ENCODE data around the gene PRKAR1B. TPM values are rescaled to one million over a fixed set of nuclear protein-coding genes. Genes with fewer than 3 reads are reported as not detected.

The PRKAR1B gene
- total RNA-seq, 1 donor from 2014 or later: 21.7 TPM

DNA sequence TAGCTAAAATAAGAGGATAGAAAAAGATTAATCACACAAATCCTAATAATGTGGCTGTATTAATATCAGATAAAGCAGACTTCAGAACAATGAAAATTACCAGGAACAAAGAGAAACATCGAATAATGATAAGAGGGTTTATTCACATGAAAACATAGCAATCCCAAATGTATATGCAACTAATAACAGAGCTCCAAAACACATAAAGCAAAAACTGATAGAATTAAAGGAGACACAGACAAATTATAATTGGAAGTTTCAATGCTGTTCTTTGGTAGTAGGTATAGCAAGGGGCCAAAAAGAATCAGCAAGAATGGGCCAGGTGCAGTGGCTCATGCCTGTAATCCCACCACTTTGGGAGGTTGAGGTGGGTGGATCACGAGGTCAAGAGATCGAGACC lies 24.0 kb downstream of the PRKAR1B start:
- peak overlapping the region; percentile 22 for H3K4me3 Mint-ChIP-seq (ENCODE audit: unreplicated experiment)

DNA sequence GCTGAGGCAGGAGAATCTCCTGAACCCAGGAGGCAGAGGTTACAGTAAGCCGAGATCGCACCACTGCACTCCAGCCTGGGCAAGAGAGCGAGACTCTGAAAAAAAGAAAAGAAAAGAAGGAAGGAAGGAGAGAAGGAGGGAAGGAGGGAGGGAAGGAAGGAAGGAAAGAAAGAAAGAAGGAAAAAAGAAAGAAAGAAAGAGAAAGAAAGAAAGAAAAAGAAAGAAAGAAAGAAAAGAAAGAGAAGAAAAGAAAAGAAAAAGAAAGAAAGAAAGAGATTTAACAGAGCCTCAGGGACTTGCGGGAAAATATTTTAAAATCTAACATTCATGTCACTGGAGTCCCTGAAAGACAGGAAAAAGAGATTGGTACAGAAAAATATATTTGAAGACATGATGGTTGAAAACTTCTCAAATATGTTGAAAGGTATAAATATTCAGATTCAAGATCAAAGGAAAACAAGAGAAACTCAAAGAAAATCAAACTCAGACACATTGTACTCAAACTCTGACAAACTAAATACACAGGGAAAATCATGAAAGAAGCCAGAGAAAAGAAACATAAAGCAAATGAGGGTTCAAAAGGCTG lies 25.9 kb downstream of the PRKAR1B start:
- Mint-ChIP-seq H3K27ac (ENCODE audit: unreplicated experiment) (peak overlapping the region; percentile 6), H3K4me1 (ENCODE audit: unreplicated experiment) (peaks cover 29% of the 10 kb centered on the region)

More for the DNA sequence above, 24.0 kb downstream of the PRKAR1B start:
- no peak for DNase-seq (ENCODE audit: low spot score)
- Mint-ChIP-seq H3K4me1 (ENCODE audit: unreplicated experiment) (peaks cover 23% of the 10 kb centered on the region), H3K27ac (ENCODE audit: unreplicated experiment) (no peak overlapping the region), H3K9me3 (ENCODE audit: unreplicated experiment) (no peaks in the 10 kb centered on the region), H3K27me3 (ENCODE audit: unreplicated experiment) (peaks cover 2% of the 10 kb centered on the region), H3K36me3 (ENCODE audit: low read depth, unreplicated experiment) (peaks cover 4% of the 10 kb centered on the region)
- TF ChIP-seq, protein P1, sequence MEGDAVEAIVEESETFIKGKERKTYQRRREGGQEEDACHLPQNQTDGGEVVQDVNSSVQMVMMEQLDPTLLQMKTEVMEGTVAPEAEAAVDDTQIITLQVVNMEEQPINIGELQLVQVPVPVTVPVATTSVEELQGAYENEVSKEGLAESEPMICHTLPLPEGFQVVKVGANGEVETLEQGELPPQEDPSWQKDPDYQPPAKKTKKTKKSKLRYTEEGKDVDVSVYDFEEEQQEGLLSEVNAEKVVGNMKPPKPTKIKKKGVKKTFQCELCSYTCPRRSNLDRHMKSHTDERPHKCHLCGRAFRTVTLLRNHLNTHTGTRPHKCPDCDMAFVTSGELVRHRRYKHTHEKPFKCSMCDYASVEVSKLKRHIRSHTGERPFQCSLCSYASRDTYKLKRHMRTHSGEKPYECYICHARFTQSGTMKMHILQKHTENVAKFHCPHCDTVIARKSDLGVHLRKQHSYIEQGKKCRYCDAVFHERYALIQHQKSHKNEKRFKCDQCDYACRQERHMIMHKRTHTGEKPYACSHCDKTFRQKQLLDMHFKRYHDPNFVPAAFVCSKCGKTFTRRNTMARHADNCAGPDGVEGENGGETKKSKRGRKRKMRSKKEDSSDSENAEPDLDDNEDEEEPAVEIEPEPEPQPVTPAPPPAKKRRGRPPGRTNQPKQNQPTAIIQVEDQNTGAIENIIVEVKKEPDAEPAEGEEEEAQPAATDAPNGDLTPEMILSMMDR (IDR thresholded peaks at IDR 0.05; ENCODE audit: unreplicated experiment): no peak

DNA sequence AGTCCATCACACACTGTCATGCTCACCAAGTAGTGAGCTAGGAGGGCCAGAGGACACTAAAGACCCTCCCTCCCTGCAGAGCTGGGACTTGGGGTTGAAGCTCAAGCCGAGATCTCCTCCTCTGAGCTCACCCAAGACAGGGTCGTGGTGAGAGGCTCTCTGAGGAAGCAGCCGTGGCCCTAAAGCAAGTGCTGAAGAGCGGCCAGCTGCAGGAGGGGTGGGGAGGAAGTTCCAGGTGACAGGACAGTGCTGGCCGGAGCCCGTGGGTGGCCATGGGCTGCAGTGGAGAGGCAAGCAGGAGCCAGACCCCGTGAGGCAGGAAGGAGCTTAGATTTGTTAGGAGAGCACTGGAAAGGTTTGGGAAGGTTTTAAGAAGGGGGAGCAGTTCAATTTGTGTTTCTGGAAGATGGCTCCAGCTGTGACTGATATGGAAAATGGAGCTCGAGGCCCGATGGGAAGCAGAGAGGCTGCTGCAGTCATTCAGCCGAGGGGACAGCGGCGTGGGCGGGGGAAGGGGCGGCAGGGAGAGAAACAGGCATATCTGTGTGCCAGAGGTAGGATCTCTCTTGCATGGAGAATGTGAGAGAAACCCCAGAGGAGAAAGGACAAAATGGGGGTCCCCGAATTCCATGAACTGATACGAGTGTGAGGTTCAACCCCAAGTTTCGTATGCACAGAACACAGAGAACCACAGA lies 27.5 kb downstream of the PRKAR1B start:
- Mint-ChIP-seq H3K4me1 (ENCODE audit: unreplicated experiment) (peaks cover 29% of the 10 kb centered on the region), H3K27ac (ENCODE audit: unreplicated experiment) (no peak overlapping the region), H3K36me3 (ENCODE audit: low read depth, unreplicated experiment) (peaks cover 4% of the 10 kb centered on the region), H3K9me3 (ENCODE audit: unreplicated experiment) (no peaks in the 10 kb centered on the region), H3K27me3 (ENCODE audit: unreplicated experiment) (peaks cover 4% of the 10 kb centered on the region), H3K4me3 (ENCODE audit: unreplicated experiment) (no peak overlapping the region)
- DNase-seq (ENCODE audit: low spot score): no peak
- TF ChIP-seq, protein P1 (IDR thresholded peaks at IDR 0.05; ENCODE audit: unreplicated experiment): no peak

More for the DNA sequence above, 25.9 kb downstream of the PRKAR1B start:
- no peak overlapping the region for H3K4me3 Mint-ChIP-seq (ENCODE audit: unreplicated experiment)
- H3K36me3 Mint-ChIP-seq (ENCODE audit: low read depth, unreplicated experiment): peaks cover 4% of the 10 kb centered on the region
- TF ChIP-seq, protein P1 (IDR thresholded peaks at IDR 0.05; ENCODE audit: unreplicated experiment): no peak
- H3K9me3 Mint-ChIP-seq (ENCODE audit: unreplicated experiment): no peaks in the 10 kb centered on the region
- peaks cover 2% of the 10 kb centered on the region for H3K27me3 Mint-ChIP-seq (ENCODE audit: unreplicated experiment)
- DNase-seq (ENCODE audit: low spot score): no peak

DNA sequence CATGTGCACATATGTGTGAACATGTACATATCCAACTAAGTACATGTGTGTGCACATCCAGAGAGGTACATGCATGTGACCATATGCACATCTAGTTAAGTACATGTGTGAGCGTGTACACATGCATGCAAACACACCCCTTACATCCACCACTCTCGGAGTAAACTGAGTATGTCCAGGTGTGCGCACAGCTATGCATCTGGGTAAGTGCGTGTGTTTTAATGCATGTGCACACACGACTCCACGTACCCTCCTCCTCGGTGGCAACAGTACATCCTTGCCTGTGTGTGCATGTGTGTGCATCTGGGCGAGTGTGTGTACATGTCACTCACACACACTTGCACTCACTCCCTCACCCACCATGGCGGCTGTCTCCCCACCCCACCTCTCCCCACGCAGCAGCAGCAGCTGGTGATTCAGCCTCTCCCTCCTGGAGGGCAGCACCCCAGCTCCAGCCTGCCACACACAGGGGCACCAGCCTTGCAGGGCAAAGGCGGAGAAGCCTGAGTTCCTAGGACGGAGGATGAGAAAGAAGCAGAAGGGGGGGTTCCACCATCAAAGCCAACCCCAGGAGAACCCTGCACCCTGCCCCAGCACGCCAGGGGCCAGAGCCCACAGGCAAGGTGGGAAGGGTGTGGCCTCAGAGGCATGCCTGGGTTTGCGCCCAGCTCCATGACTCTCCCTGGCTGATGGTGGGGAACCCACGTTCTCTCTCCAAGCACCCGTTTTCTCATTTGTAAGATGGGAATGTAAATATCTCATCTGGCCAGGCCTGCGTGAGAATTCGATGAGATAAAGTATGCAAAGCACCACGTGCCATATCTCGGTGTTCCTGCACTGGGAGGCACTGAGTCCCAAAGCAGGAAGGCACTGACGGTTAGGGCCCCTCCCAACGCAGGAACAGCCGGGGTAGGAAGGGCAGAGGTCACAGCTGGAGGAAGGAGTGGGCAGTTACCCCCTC lies 28.3 kb downstream of the PRKAR1B start:
- TF ChIP-seq, protein P1 (IDR thresholded peaks at IDR 0.05; ENCODE audit: unreplicated experiment): no peak
- no peak overlapping the region for H3K4me3 Mint-ChIP-seq (ENCODE audit: unreplicated experiment)
- H3K27ac Mint-ChIP-seq (ENCODE audit: unreplicated experiment): no peak overlapping the region
- peaks cover 29% of the 10 kb centered on the region for H3K4me1 Mint-ChIP-seq (ENCODE audit: unreplicated experiment)
- peaks cover 5% of the 10 kb centered on the region for H3K36me3 Mint-ChIP-seq (ENCODE audit: low read depth, unreplicated experiment)
- peaks cover 4% of the 10 kb centered on the region for H3K27me3 Mint-ChIP-seq (ENCODE audit: unreplicated experiment)
- no peak for DNase-seq (ENCODE audit: low spot score)
- no peaks in the 10 kb centered on the region for H3K9me3 Mint-ChIP-seq (ENCODE audit: unreplicated experiment)

All from endothelial cell (in vitro differentiated cells).